Adrenal gland (tissue), 5 donors: ENCODE measurements around the gene KCNQ4.

Source experiments
- POLR2A ChIP-seq, 2 donors: fragments of 450-650 bp; IDR thresholded peaks; one replicate each; pipeline ENCODE4 v1.6.1; 2017; ENCODE audit warnings: antibody characterized with exemption in 2 of 2, mild to moderate bottlenecking in 2 of 2, moderate library complexity in 1 of 2
- TF ChIP-seq, protein P1 (sequence below), 6 experiments: fragments of 450-650 bp in 4 of 6; fragments of 200-600 bp in 2 of 6; sonication (generic) in 1 of 6; IDR thresholded peaks; 1 replicate in 5 of 6; 2 replicates in 1 of 6; pipeline versions ENCODE4 v1.5.1 to v1.8.0; 2016 to 2021; ENCODE audit warnings: antibody characterized with exemption in 6 of 6, mild to moderate bottlenecking in 2 of 6, moderate library complexity in 1 of 6
- donor health status: DM: no; HTN: no; CAD: no.

GRCh38 chr1:40876891-40877290 is 93.3 kb downstream of the KCNQ4 start:
- TF ChIP-seq, protein P1, sequence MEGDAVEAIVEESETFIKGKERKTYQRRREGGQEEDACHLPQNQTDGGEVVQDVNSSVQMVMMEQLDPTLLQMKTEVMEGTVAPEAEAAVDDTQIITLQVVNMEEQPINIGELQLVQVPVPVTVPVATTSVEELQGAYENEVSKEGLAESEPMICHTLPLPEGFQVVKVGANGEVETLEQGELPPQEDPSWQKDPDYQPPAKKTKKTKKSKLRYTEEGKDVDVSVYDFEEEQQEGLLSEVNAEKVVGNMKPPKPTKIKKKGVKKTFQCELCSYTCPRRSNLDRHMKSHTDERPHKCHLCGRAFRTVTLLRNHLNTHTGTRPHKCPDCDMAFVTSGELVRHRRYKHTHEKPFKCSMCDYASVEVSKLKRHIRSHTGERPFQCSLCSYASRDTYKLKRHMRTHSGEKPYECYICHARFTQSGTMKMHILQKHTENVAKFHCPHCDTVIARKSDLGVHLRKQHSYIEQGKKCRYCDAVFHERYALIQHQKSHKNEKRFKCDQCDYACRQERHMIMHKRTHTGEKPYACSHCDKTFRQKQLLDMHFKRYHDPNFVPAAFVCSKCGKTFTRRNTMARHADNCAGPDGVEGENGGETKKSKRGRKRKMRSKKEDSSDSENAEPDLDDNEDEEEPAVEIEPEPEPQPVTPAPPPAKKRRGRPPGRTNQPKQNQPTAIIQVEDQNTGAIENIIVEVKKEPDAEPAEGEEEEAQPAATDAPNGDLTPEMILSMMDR (IDR thresholded peaks at IDR 0.05): no peak
- no peak for TF ChIP-seq POLR2A (IDR thresholded peaks at IDR 0.05)
